Activated CD8-positive, alpha-beta T cell treated with anti-CD3 and anti-CD28 coated beads, Interleukin-2, amount 10 ng/mL, durations not matched to agents 7 days and 5 days (primary cell): ENCODE data around the gene HOMER2. TPM values are rescaled to one million over a fixed set of nuclear protein-coding genes. Genes with fewer than 3 reads are reported as not detected.

Source experiments
- ATAC-seq: fragments of 150-1000 bp; cut with Tn5 transposase; one replicate; pipeline ENCODE4 v1.10.0; 2021; ENCODE audit warnings: moderate library complexity
- CTCF ChIA-PET: fragments of 350-600 bp; sonication (Branson Sonifier 250); formaldehyde crosslinking; loops from one replicate; lab custom pipeline; 2021; ENCODE audit warnings: antibody characterized with exemption; lab: Charles Lee
- POLR2A ChIA-PET: fragments of 350-600 bp; sonication (Branson Sonifier 250); formaldehyde crosslinking; loops from one replicate; lab custom pipeline; 2021; ENCODE audit warnings: antibody characterized with exemption; lab: Charles Lee
- DNase-seq: peaks from one replicate; pipeline ENCODE4 v3.0.0-alpha.2; 2020
- H3K27ac Mint-ChIP-seq: one replicate; pipeline ENCODE4 v1.8.0; 2021; ENCODE audit warnings: mild to moderate bottlenecking, mixed read lengths
- H3K27me3 Mint-ChIP-seq: one replicate; pipeline ENCODE4 v1.8.0; 2021; ENCODE audit warnings: low read depth, mixed read lengths
- H3K36me3 Mint-ChIP-seq: one replicate; pipeline ENCODE4 v1.8.0; 2021; ENCODE audit warnings: low read depth, mixed read lengths
- H3K4me1 Mint-ChIP-seq: one replicate; pipeline ENCODE4 v1.8.0; 2021; ENCODE audit warnings: low read depth, mixed read lengths
- H3K4me3 Mint-ChIP-seq: one replicate; pipeline ENCODE4 v1.8.0; 2021; ENCODE audit warnings: mild to moderate bottlenecking, mixed read lengths
- H3K9me3 Mint-ChIP-seq: one replicate; pipeline ENCODE4 v1.8.0; 2022; ENCODE audit warnings: mixed read lengths; ENCODE audit not compliant: insufficient read depth
- total RNA-seq, 2 experiments: library from RNA; stranded (reverse); gene quantifications; one replicate each; pipeline ENCODE4 v1.2.3, GENCODE V29; 2021

Gene HOMER2
- total RNA-seq, 2 experiments from 2014 or later, result 12.0 to 12.8 TPM

- Mint-ChIP-seq H3K27ac (no peak overlapping the region), H3K4me1 (no peaks in the 10 kb centered on the region), H3K4me3 (no peak overlapping the region), H3K9me3 (no peaks in the 10 kb centered on the region), H3K36me3 (no peaks in the 10 kb centered on the region), H3K27me3 (peaks cover 3% of the 10 kb centered on the region)
- CTCF ChIA-PET, result no interaction called here
- POLR2A ChIA-PET, result interaction anchor here (0.6 kb wide), 1 partner anchor 64 kb away, joined by 3 read pairs; no protein-coding TSS in a partner anchor
- ATAC-seq (no peak), DNase-seq (no peak)
Observed at GRCh38 chr15:82922737-82923136, 29.8 kb downstream of the HOMER2 start.

GRCh38 chr15:82921939-82922338 is 30.6 kb downstream of the HOMER2 start:
- H3K9me3 Mint-ChIP-seq, result no peaks in the 10 kb centered on the region
- peaks cover 3% of the 10 kb centered on the region for H3K27me3 Mint-ChIP-seq
- no peak overlapping the region for H3K4me3 Mint-ChIP-seq
- no peak for DNase-seq
- ChIA-PET POLR2A (no interaction called here), CTCF (no interaction called here)
- H3K36me3 Mint-ChIP-seq, result no peaks in the 10 kb centered on the region
- no peak for ATAC-seq
- H3K4me1 Mint-ChIP-seq, result no peaks in the 10 kb centered on the region
- no peak overlapping the region for H3K27ac Mint-ChIP-seq

DNA sequence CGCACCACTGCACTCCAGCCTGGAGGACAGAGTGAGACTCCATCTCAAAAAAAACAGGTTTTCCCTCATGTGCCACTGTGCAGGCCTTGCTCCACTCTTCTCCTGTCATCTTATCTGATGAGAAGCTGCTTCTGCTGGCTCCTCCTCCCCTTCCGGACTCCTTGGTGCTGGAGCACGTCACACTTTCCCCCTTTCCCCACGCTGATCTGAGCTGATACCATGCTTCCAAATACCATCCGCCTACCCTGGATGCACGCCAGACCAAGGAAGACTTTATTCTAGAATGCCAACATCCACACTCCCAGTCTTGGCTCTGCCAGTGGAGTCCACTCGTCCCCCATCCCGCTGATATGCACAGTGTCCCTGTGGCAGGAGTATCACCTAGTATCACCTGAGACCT is 31.3 kb downstream of the HOMER2 start:
- no peak overlapping the region for H3K27ac Mint-ChIP-seq

DNA sequence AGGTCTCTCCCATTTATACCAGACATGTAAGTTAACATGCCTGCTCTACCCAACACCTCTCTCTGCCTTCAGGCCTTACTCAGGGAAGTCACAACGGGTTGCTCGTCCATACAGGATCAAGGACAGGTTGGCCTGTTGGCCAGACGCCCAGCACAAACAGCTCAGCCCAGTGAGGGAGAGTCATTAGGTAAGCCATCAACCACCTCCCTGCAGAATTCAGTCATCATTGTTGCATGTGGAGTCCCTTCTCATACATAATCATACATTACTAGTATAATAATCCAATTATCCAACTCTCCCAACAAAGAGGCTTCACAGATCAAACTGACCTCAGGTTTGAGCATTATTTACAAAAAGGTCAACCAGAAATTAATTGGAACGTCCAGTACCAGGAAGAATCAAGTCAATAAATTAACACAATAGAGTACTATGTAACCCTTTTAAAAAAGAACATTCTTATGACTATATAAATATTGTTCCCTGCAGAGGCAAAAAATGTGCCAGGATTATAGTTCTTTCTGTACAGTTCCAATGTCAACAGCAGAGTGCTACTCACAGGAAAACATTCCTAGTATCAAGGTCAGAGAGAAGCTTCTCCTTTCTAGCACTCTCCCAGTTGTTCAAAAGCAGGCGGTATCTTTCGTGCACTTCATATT is 33.2 kb downstream of the HOMER2 start:
- Mint-ChIP-seq H3K4me3 (no peak overlapping the region), H3K4me1 (no peaks in the 10 kb centered on the region), H3K9me3 (no peaks in the 10 kb centered on the region), H3K36me3 (no peaks in the 10 kb centered on the region), H3K27ac (no peak overlapping the region), H3K27me3 (peaks cover 7% of the 10 kb centered on the region)
- POLR2A ChIA-PET, result no interaction called here
- CTCF ChIA-PET, result no interaction called here
- no peak for DNase-seq
- no peak for ATAC-seq

More for the DNA sequence above, 31.3 kb downstream of the HOMER2 start:
- no peak for DNase-seq
- ChIA-PET POLR2A (no interaction called here), CTCF (no interaction called here)
- H3K36me3 Mint-ChIP-seq, result no peaks in the 10 kb centered on the region
- H3K9me3 Mint-ChIP-seq, result no peaks in the 10 kb centered on the region
- no peak for ATAC-seq
- H3K27me3 Mint-ChIP-seq, result peaks cover 3% of the 10 kb centered on the region
- H3K4me3 Mint-ChIP-seq, result no peak overlapping the region
- no peaks in the 10 kb centered on the region for H3K4me1 Mint-ChIP-seq

- Mint-ChIP-seq H3K4me3 (no peak overlapping the region), H3K4me1 (no peaks in the 10 kb centered on the region), H3K36me3 (no peaks in the 10 kb centered on the region), H3K27me3 (peaks cover 7% of the 10 kb centered on the region), H3K9me3 (no peaks in the 10 kb centered on the region), H3K27ac (no peak overlapping the region)
- ChIA-PET POLR2A (no interaction called here), CTCF (no interaction called here)
- no peak for DNase-seq
- no peak for ATAC-seq
Observed at GRCh38 chr15:82918607-82919230, 33.8 kb downstream of the HOMER2 start.

DNA sequence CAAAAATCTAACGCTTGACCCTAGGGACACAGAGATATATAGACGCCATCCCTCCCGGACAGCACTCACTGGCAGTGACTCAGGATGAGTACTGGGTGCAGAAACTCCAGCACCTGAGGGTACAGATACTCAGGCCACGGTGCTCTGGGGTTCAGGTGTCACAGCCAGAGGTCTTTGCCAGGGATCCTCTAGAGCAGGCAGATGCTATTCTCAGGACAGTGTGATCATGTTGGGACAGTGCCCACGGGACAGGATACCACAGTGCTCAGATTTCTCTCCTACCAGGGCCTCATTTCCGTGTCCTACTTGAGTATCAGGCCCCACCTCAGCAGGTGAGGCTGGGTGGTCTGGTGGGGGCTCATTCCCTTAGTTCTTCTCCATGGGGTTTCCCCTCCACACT is 34.4 kb downstream of the HOMER2 start:
- DNase-seq, result no peak
- POLR2A ChIA-PET, result no interaction called here
- H3K4me3 Mint-ChIP-seq, result no peak overlapping the region

DNA sequence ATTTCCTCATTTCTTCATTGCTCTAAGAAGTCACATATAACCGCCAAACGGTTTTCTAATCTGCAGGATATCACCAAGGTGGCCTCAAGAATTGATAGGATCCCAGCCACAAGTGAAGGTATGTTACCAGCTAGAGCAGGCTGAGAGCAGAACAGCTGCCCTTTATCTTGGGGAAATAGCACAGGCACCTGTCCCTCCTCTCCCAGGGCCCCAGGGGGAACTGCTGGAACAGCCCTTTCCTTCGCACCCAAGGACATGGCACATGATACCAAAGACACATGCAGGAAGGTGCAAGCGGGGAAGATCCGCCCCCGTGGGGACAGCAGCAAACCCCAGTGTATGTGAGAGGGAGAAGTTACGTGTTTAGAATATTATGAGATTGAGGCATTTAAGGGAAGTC is 35.3 kb downstream of the HOMER2 start:
- CTCF ChIA-PET, result no interaction called here
- H3K36me3 Mint-ChIP-seq, result no peaks in the 10 kb centered on the region
- H3K9me3 Mint-ChIP-seq, result no peaks in the 10 kb centered on the region
- no peak overlapping the region for H3K27ac Mint-ChIP-seq
- no peak overlapping the region for H3K4me3 Mint-ChIP-seq
- H3K4me1 Mint-ChIP-seq, result no peaks in the 10 kb centered on the region
- POLR2A ChIA-PET, result no interaction called here
- H3K27me3 Mint-ChIP-seq, result peaks cover 5% of the 10 kb centered on the region
- DNase-seq (no peak), ATAC-seq (no peak)

More for the DNA sequence above, 34.4 kb downstream of the HOMER2 start:
- no peak for ATAC-seq
- CTCF ChIA-PET, result no interaction called here
- no peaks in the 10 kb centered on the region for H3K4me1 Mint-ChIP-seq
- no peaks in the 10 kb centered on the region for H3K36me3 Mint-ChIP-seq
- H3K27ac Mint-ChIP-seq, result no peak overlapping the region
- H3K9me3 Mint-ChIP-seq, result no peaks in the 10 kb centered on the region
- H3K27me3 Mint-ChIP-seq, result peaks cover 7% of the 10 kb centered on the region

- POLR2A ChIA-PET, result no interaction called here
- H3K27ac Mint-ChIP-seq, result no peak overlapping the region
- ATAC-seq, result no peak
- H3K4me1 Mint-ChIP-seq, result no peaks in the 10 kb centered on the region
- DNase-seq, result no peak
- H3K9me3 Mint-ChIP-seq, result no peaks in the 10 kb centered on the region
- H3K36me3 Mint-ChIP-seq, result no peaks in the 10 kb centered on the region
- CTCF ChIA-PET, result no interaction called here
- no peak overlapping the region for H3K4me3 Mint-ChIP-seq
- H3K27me3 Mint-ChIP-seq, result peaks cover 7% of the 10 kb centered on the region
Observed at GRCh38 chr15:82916161-82916952, 36.2 kb downstream of the HOMER2 start.

DNA sequence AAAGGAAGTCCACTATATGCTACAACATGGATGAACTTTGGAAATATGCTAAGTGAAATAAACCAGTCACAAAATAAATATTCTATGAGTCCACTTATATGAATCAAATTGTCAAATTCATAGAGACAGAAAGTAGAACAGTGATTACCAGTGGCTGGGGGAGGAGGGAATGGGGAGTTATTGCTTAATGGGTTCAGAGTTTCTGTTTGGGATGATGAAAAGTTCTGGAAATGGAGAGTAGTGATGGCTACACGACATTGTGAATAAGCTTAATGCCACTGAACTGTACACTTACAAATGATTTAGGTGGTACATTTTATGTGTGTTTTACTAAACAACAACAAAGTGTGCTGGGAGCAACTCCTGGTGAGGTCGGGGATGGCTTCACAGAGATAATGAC is 38.1 kb downstream of the HOMER2 start:
- Mint-ChIP-seq H3K27ac (no peak overlapping the region), H3K27me3 (peaks cover 17% of the 10 kb centered on the region), H3K4me3 (no peak overlapping the region), H3K4me1 (peaks cover 4% of the 10 kb centered on the region), H3K36me3 (no peaks in the 10 kb centered on the region), H3K9me3 (no peaks in the 10 kb centered on the region)
- ATAC-seq, result no peak
- DNase-seq, result no peak
- ChIA-PET CTCF (no interaction called here), POLR2A (no interaction called here)

GRCh38 chr15:82911458-82911857 is 41.1 kb downstream of the HOMER2 start:
- ATAC-seq, result no peak
- Mint-ChIP-seq H3K36me3 (no peaks in the 10 kb centered on the region), H3K4me3 (no peak overlapping the region), H3K27me3 (peaks cover 29% of the 10 kb centered on the region), H3K9me3 (no peaks in the 10 kb centered on the region), H3K27ac (no peak overlapping the region), H3K4me1 (peaks cover 4% of the 10 kb centered on the region)
- ChIA-PET CTCF (no interaction called here), POLR2A (no interaction called here)
- no peak for DNase-seq

- H3K36me3 Mint-ChIP-seq, result no peaks in the 10 kb centered on the region
- ChIA-PET POLR2A (no interaction called here), CTCF (no interaction called here)
- no peak overlapping the region for H3K4me3 Mint-ChIP-seq
- no peak overlapping the region for H3K27ac Mint-ChIP-seq
- peaks cover 29% of the 10 kb centered on the region for H3K27me3 Mint-ChIP-seq
- ATAC-seq, result no peak
- H3K9me3 Mint-ChIP-seq, result no peaks in the 10 kb centered on the region
- peaks cover 4% of the 10 kb centered on the region for H3K4me1 Mint-ChIP-seq
- no peak for DNase-seq
Observed at GRCh38 chr15:82910721-82911120, 41.8 kb downstream of the HOMER2 start.
